LNCaP clone FGC (cell line): ENCODE data around the gene AURKA.

Experiments
- DNase-seq: peaks from one replicate; pipeline ENCODE4 v3.0.0-alpha.2; 2011; ENCODE audit warnings: low read depth
- H3K4me3 ChIP-seq: 2 replicates; pipeline ENCODE4 v1.5.1; 2011; ENCODE audit warnings: mild to moderate bottlenecking, low read depth, low read length, control low read depth
- CTCF ChIP-seq: IDR thresholded peaks from 2 replicates; pipeline ENCODE4 v1.5.1; 2012; ENCODE audit warnings: mild to moderate bottlenecking; ENCODE audit not compliant: control insufficient read depth, insufficient read depth; ENCODE audit errors: extremely low read depth

The AURKA gene

DNA sequence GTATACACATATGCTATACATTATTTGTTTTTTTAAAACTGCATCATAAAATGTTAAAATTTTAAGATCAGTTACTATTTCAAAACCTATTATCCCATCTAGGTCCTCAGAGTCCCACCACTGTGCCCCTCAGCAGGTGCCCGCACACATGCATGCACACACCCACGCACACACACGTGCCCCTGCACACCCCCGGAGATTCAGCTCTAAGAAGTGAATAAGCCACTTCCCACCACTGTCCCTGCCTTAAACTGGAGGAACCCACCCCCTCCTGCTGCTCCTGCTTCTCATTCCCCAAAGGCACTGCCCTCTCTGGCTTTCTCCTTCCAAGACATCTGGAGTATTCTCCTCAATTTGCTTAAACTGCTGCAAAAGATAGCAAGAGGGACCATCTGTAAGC, 38.7 kb downstream of the AURKA start:
- no peak for DNase-seq
- H3K4me3 ChIP-seq: no peak overlapping the region
- TF ChIP-seq CTCF: no peak

GRCh38 chr20:56352345-56353055, 39.5 kb downstream of the AURKA start:
- no peak overlapping the region for H3K4me3 ChIP-seq
- no peak for TF ChIP-seq CTCF
- DNase-seq: no peak

DNA sequence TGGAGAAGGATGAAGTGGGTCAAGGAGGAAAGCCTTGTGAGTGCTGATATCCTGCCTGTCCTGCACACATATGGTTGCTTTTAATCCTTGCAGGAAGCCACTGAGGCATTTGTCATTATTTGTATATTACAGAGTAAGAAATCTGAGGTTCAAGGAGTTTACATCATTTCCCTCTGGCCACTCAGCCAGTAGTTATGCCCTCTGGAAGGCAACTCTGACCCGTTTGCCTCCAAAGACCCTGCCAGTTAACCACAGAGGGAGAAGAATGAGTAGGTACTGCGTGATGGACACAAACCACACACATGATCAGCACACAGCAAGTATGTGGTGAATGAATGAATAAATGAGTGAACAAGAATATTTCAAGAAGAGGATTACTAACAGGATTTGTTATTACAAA, 41.2 kb downstream of the AURKA start:
- TF ChIP-seq CTCF: no peak
- no peak for DNase-seq
- H3K4me3 ChIP-seq: no peak overlapping the region

DNA sequence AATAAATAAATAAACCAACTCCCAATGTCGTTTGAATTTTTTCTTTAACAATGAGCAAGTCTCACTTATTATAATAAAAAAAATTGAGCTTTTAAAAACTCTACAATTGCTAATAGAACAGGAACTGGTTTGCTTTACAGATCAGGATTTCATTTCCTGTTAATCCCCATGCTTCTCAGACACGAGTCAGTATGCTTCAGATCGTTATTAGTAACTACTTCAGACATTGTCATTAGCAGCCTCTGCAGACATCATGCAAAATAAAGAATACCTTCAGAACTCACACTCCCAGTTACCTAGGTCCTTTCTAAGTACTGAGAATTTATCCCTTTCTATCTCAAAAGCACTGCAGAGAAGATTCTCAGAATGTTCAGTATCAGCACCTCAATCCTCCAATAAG, 43.3 kb downstream of the AURKA start:
- TF ChIP-seq CTCF: no peak
- DNase-seq: no peak
- no peak overlapping the region for H3K4me3 ChIP-seq

DNA sequence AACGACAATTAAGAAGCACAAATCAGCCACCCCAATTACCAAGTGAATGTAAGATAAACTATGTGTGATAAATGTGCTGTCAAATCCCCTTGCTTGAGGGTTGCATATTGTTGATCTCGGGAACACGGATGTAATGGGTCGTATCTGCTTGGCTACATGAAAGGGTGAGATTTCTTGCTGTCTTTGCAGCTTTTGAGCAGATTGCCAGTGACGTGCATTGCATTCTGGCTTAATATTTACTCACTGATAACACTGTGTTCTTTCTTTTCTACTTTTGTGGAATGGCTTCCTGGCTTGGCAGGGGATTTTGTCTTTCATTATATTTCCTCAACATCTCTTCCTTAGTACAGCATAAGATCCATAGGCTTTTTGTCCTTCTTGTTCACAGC, 43.7 kb downstream of the AURKA start:
- DNase-seq: peak; percentile 67
- TF ChIP-seq CTCF: no peak
- no peak overlapping the region for H3K4me3 ChIP-seq

DNA sequence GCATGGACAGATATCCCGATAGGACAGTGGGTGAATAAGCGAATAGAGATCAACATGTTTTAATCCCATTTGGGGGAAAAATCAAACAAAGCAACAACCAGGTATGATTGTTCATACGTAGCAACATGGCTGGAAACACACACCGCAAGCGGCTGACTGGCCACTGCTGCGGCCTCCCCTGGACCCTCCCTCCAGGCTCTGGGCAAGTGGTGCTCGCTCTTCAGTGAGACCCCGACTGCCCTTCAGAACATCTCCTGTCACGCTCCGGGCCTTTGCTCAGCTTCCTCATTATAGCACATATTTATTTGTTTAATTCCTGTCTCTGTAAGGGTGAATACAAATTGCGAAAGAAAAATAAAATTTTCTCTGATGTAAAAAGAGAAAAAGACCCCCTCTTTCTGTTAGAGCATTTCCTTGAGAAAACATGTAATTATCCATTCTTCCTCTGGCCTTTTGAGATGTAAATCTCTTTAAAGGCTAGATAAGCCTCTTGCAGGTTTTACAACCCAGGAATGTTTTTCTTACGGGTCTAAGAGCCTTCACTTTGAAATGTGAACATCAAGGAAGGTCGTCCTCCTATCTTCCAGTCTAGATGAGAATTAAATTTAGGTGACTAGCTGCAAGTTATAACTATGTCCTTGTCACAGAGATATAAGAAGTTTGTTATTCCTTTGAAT, 44.2 kb downstream of the AURKA start:
- no peak for DNase-seq
- no peak overlapping the region for H3K4me3 ChIP-seq
- TF ChIP-seq CTCF: no peak

DNA sequence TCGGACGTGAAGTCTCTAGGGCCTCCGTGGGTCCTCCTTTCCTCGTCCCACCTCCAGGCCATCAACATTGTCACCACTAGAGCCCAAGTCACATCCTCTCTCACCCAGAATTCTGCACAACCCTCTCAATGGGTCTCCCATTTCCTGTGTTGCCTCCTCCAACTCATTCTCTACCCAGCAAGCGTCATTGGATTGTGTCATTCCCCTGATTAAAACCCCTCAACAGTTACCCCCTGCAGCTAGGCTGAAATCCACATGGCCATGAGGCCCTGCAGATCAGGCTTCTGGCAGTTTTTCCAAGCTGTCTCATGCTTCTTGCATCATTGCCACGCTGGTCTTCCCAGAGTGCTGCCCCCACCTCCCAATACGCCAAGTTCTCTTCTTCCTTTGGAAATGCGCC, 46.1 kb downstream of the AURKA start:
- TF ChIP-seq CTCF: no peak
- H3K4me3 ChIP-seq: no peak overlapping the region
- no peak for DNase-seq
